ENCODE data around the gene SPSB4.

The SPSB4 gene

GRCh38 chr3:141181819-141182218 is 130.7 kb downstream of the SPSB4 start:
- no peak for DNase-seq (ENCODE audit: low read depth)
- no peak for TF ChIP-seq CTCF (conservative IDR thresholded peaks at IDR 0.05; ENCODE audit: low read depth, low read length)

GRCh38 chr3:141183606-141184005 is 132.5 kb downstream of the SPSB4 start:
- no peak overlapping the region for H3K4me3 ChIP-seq (ENCODE audit: low read depth, low read length)
- TF ChIP-seq CTCF (conservative IDR thresholded peaks at IDR 0.05; ENCODE audit: low read depth, low read length): no peak
- no peak for DNase-seq (ENCODE audit: low read depth)

More at GRCh38 chr3:141181819-141182218, 130.7 kb downstream of the SPSB4 start:
- no peak overlapping the region for H3K4me3 ChIP-seq (ENCODE audit: low read depth, low read length)

GRCh38 chr3:141184430-141184829 is 133.3 kb downstream of the SPSB4 start:
- no peak for TF ChIP-seq CTCF (conservative IDR thresholded peaks at IDR 0.05; ENCODE audit: low read depth, low read length)
- H3K4me3 ChIP-seq (ENCODE audit: low read depth, low read length): no peak overlapping the region
- DNase-seq (ENCODE audit: low read depth): no peak

DNA sequence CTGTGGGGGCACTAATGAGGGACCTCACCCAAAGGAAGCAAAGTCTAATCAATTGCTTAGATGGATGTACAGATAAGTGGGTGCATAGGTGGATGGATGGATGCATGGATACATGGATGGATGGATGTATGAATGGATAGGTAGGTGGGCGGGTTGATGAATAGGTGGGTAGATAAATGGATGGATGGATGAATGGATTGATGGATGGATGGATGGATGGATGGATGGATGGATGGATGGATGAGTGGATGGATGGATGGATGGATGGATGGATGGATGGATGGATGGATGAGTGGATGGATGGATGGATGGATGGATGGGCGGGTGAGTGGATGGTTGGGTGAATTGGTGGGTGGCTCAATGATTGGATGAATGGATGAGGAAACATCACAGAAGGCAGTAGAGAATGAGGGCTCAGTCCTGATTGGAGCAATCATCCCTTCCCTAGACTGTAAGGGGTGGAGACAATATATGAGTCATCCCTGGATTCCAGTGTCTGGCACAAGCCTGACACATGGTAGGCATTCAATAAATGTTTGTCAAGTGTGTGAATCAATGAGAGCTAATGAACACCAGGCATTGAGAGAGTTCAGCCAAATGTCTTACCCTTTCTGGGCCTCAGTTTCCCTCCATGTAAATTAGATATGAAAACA is 140.1 kb downstream of the SPSB4 start:
- no peak for TF ChIP-seq CTCF (conservative IDR thresholded peaks at IDR 0.05; ENCODE audit: low read depth, low read length)
- DNase-seq (ENCODE audit: low read depth): peak; percentile 4
- H3K4me3 ChIP-seq (ENCODE audit: low read depth, low read length): no peak overlapping the region

- peak; percentile 97 for DNase-seq (ENCODE audit: low read depth)
- H3K4me3 ChIP-seq (ENCODE audit: low read depth, low read length): no peak overlapping the region
- peak; percentile 98 for TF ChIP-seq CTCF (conservative IDR thresholded peaks at IDR 0.05; ENCODE audit: low read depth, low read length)
Observed at GRCh38 chr3:141192345-141192744, 141.2 kb downstream of the SPSB4 start.

DNA sequence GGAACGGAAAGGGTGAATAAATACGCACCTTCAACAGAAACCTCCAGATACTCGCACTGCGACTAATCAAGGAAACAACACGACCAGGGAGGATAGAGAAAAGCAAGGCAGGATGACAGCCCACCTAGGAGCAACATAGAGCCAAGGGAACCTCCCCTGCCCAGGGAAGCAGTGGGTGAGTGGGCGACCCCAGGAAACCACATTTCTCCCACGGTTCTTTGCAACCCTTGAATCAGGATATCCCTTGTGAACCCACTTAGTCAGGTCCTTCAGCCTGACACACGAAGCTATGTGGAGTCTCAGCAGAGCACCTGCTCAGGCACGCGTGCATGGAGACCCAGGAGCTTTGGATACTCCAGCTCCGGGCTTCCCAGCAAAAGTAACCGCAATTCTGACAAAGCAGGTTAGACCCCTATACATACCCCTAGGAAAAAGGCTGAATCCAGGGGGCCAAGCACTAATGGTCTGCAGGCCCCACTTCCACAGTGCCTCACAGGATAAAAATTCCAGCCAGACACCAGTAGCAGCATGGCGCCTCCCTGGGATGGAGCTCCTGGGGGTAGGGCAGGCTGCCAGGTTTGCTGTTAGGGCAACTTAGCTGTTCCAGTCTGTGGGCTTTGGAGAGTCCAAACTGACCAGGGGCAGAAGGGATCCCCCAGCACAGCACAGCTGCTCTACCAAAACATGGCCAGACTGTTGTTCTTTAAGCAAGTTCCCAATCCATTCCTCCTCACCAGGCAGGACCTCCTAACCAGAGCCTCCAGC is 142.1 kb downstream of the SPSB4 start:
- no peak for TF ChIP-seq CTCF (conservative IDR thresholded peaks at IDR 0.05; ENCODE audit: low read depth, low read length)
- DNase-seq (ENCODE audit: low read depth): no peak
- no peak overlapping the region for H3K4me3 ChIP-seq (ENCODE audit: low read depth, low read length)
